Activated CD8-positive, alpha-beta memory T cell treated with anti-CD3 and anti-CD28 coated beads, Interleukin-2, amount 50 U/mL, for 1 hour (primary cell): ENCODE data around the gene HSD3B1.

Source experiments
- DNase-seq: peaks from one replicate; pipeline ENCODE4 v3.0.0-alpha.2; 2020; ENCODE audit errors: extremely low read depth

Gene HSD3B1

DNA sequence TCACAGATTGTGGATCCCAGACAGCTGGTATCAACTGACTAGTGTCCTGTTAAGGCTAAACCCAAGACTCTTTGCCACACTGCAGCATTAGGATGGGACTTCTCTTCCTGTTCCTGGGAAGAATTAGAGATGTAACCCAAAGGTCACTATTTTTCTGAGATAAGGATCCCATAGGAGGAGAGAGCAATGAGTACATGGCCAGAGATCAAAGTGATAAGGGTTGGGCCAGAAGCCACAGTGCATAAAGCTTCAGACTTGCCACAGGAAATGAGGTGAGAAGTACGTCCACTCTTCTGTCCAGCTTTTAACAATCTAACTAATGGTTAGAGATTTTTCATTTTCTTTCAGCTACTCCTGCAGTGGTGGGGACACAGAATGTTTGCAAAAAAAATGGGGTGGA is at the start of gene HSD3B1:
TSS of gene HSD3B1 (plus strand) at position 270 of the 400 bp plus-strand sequence. CDS start 267 bp downstream, outside the sequence.
- DNase-seq, result no peak

GRCh38 chr1:119462964-119463363 is 44.0 kb upstream of the HSD3B1 start:
- DNase-seq, result no peak

- no peak for DNase-seq
Measured at GRCh38 chr1:119463569-119463968, 43.4 kb upstream of the HSD3B1 start.

DNA sequence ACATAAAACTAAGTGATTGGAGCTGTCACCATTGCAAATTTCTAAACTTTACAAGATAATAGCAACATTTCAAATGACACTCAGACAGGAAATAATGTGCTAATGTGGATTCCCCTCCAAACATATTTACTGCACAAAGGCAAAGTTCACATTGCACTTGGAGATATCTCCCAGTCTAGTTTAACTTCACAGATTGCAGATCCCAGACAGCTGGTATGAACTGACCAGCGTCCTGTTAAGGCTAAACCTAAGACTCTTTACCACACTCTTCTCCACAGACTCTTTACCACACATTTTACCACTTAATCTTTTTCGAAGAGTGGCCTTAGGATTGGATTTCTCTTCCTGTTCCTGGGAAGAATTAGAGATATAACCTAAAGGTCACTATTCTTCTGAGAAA is 40.6 kb upstream of the HSD3B1 start:
- DNase-seq, result no peak

- no peak for DNase-seq
Measured at GRCh38 chr1:119467219-119467618, 39.8 kb upstream of the HSD3B1 start.

- DNase-seq, result no peak
Measured at GRCh38 chr1:119467857-119468668, 38.9 kb upstream of the HSD3B1 start.

DNA sequence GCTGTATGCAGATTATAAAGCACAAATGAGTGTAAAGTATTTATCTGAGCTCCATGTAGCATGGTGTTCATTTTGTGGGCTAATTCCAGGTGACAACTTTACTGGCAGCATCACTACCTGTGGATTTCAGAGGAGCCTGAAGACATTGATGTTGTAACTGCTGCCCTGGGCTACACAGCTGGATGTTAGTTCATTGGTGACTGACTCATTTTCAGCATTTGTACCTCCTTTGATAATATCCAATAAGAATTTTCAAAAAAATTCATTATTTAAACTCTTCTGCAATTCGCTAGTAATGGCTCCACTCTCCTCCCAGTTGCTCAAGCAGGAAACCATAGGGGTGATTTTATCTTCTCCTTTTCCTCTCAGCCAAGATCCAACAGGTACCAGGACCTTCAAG is 37.3 kb upstream of the HSD3B1 start:
- no peak for DNase-seq

GRCh38 chr1:119470377-119470776 is 36.6 kb upstream of the HSD3B1 start:
- DNase-seq, result no peak

- no peak for DNase-seq
Measured at GRCh38 chr1:119470958-119471357, 36.1 kb upstream of the HSD3B1 start.

DNA sequence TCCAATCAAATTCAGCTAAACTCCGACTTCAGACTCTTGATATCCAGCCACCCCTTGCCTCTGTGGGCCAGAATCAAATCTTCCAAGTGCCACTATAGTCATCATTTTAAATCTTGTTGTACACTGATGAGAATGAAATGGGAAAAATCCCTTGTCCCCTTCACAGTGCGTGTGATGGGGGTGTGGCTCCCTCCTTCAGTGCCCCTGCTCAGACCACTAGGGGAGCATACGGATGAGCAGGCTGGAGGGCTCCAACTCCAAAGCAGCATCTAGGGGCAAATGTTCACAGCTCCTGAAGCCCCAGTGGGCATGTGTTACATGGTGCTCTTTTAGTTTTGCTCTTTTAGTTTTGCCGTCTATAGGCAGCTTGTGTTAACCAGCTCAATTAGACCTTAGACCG is 35.4 kb upstream of the HSD3B1 start:
- DNase-seq, result no peak

- no peak for DNase-seq
Measured at GRCh38 chr1:119472080-119472818, 34.8 kb upstream of the HSD3B1 start.

GRCh38 chr1:119472819-119473175 is 34.2 kb upstream of the HSD3B1 start:
- no peak for DNase-seq

DNA sequence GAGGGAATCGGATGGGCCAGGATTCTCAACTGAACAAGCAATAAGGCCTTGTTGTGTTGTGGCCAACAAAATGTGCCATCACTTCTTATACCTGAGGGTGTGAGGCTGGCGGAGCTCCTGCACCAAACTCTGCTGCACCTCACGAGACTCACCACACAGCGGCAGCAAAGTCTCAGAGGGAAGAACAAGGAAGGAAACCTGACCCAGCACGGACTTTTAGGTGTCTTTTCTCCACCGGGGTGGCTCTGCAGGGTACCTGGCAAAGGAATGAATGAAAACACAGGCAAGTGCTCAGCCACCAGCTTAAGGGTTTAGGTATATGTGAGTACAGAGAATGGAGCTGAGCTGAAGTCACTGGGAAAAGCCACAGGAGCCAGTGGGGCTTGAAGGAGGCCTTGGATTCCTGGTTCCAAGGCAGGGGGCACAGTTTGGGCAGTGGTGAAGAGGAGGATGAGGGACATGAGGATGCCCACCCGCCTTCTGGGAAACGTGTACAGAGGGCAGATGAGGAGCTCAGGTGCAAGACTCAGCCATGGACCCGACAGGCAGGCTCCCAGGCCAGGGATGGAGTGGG is 31.1 kb upstream of the HSD3B1 start:
- no peak for DNase-seq

- no peak for DNase-seq
Measured at GRCh38 chr1:119477710-119478109, 29.3 kb upstream of the HSD3B1 start.

DNA sequence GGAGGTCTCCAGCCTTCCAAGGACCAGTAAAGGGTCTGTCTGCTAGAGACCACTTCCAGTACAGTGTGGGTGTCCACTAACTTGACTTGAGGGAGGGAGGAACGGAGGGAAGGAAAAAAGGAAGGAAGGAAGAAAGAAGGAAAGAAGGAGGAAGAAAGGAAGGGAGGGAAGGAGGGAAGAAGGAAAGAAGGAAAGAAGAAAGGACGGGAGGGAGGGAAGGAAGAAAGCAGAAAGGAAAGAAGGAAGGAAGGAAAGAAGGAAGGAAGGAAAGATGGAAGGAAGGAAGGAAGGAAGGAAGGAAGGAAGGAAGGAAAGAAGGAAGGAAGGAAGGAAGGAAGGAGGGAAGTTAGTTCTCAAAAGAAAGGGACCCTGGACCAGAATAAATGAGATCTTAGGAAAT is 26.8 kb upstream of the HSD3B1 start:
- no peak for DNase-seq

DNA sequence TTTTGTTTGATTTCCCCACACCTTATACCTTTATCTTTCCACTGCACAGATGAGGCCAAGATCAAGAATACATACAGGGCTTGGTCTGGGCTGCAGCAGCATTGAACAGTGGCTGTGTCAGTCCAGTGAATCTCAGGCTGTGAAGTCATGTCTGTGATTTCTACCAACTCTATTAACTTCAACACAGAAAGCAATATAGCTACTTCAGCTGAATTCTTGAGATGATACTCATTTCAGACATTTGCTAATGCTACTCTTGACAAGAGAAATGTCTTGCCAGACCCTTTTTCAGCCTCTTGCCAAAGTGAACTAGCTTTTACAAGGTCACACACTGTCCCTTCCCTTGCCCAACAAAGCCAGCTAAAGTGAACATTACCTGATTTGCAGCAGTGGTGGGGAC is 25.1 kb upstream of the HSD3B1 start:
- DNase-seq, result no peak

DNA sequence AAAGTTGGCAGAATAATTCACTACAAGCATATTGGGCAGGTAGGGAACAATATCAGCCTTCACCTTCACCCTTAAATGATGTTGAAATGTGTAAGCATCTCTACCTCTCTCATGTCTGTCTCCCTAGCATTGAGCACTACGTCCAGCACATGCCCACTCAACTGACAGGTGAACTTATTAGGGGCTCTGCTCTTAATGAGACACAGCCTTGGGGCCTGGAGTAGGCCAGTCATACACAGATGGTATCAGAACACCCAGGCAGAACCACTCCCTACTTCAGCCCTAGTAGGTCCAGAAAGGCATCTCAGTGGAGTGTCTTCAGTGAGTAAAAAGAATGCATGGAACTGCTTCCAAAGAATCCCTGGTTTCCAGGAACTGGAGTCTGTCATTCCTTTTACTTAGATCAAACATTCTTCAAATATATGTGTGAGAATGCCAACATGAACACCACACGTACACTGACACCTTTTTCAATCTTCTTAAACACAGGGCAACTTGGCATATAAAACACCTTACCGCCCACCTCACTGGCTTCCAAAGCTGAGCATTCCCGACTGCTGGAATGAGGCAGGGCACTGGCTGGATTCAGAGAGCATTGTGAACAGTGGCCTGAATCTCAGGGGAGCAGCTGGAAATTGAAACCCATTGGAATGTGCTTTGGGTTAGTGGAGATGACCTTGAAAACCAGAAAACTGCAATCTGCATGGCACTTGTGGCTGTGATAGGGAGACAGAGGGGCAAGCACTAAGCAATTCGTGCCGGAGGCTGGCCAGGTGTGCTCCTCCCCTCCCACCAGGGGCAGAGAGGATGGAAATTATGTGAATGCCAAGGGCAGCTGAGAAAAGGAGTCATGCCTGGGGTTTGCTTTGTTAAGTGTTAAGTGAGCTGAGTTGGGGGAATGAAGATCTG is 24.2 kb upstream of the HSD3B1 start:
- DNase-seq, result no peak

DNA sequence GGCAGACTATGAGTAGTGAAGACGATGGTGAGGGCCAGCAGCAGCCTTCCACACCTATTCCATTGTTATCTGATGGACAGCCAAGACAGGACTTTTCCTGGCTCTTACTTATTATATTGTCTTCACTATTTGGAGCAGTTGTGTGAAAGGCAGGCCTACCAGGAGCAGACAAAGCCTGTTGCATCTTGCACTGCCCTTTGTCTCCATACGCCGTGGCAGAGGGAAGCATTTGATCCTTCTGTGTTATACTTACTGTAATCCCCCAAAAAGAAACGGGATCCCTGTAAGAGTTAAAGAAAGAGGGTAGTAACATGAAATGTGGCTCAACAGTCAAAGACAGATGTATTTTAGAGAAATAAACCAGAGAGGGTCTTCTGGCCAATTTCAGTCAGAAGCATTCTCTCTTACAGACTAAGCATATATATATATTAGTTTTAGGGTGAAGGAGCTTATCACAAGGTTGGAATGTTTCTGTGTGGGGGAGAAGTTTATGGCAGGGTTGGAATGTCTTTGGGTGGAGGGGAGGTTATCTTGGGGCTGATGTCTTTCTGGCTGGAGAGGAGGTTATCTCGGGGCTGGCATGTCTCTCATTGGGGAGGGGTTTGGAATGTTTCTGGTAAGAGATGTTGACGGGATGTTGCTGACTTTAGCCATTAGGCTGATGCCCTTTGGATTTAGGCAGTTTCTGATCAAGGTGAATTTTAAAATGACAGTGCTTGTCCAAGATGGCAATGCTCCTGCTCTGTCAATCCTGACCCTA is 23.4 kb upstream of the HSD3B1 start:
- no peak for DNase-seq

DNA sequence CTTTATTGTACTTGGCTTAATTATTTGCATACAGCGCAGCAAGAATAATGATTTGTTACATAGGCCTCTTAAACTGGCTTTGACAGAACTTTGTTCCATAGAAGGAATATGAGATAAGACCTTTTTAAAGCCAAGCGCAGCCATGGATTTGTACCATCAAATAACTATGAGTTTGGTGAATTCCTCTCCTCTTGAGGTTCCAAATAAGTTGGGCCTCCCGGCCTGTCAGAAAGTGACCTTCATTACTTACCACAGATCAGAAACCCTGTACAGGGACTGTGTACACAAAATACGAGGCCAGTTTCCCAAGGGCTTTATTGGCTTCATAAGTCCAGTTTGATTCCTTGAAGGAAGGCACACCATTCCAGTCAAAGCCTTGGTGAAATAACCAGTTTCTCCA is 21.8 kb upstream of the HSD3B1 start:
- DNase-seq, result no peak

- DNase-seq, result no peak
Measured at GRCh38 chr1:119488216-119488615, 18.8 kb upstream of the HSD3B1 start.

GRCh38 chr1:119489201-119489600 is 17.8 kb upstream of the HSD3B1 start:
- DNase-seq, result no peak
